ENCODE data around the gene RPP40.
"Not testable (repeated sequence)": the region's sequence is repeated elsewhere in the genome, so short reads cannot be mapped to it uniquely, and the experiment has no call there.

The RPP40 gene
- total RNA-seq, result 5.9 to 18.9 reads per million in 2 experiments

- DNase-seq (ENCODE audit: low read depth), result peak; percentile 98
These were observed at the start of gene RPP40 for GRCh38 chr6:5003604-5004372. TSS of gene RPP40 (minus strand) at chr6:5004037. CDS start at chr6:5004002, 35 bp downstream.

GRCh38 chr6:5053038-5053437 is 49.2 kb upstream of the RPP40 start:
- no peak for DNase-seq (ENCODE audit: low read depth)

- no peak for DNase-seq (ENCODE audit: low read depth)
These were observed 47.6 kb upstream of the RPP40 start for GRCh38 chr6:5051394-5051793.

- DNase-seq (ENCODE audit: low read depth), result no peak
These were observed 46.2 kb upstream of the RPP40 start for GRCh38 chr6:5050009-5050408.

- DNase-seq (ENCODE audit: low read depth), result no peak
These were observed 42.6 kb upstream of the RPP40 start for GRCh38 chr6:5046430-5046829.

DNA sequence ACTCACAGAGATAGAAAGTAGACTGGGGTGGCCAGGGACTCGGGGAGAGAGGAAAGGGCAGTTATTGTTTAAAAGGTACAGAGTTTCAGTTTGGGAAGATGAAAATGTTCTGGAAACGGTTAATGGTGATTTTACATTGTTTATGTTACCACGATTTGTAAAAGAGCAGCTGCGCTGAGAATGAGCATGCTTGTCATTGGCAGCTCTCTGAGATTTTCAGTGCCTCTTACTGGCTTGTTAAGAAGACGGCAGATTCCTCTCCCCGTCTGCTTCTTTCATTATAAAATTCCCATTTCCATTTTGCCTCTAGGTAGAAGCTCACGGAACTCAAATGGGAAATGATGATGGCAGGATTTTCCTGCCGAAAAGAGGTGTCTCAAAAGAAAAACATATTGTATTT is 41.6 kb upstream of the RPP40 start:
- no peak for DNase-seq (ENCODE audit: low read depth)

DNA sequence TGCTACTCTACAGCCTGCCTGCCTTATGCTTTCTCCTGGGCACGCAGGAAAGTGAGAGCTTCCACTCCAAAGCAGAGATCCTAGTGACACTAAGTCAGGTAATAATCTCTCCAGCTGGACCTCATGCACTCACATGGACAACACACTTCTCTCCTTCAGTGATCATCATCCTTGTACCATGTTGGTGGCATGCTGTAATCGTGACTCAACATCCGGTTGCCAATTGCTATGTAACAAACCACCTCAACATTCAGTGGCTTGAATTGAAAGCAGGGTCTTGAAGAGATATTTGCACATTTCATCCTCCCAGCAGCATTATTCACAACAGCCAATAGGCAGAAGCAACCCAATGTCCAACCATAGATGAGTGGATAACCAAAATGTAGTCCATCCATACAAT is 41.0 kb upstream of the RPP40 start:
- DNase-seq (ENCODE audit: low read depth), result no peak

- no peak for DNase-seq (ENCODE audit: low read depth)
These were observed 38.6 kb upstream of the RPP40 start for GRCh38 chr6:5042436-5042835.

GRCh38 chr6:5041955-5042354 is 38.1 kb upstream of the RPP40 start:
- no peak for DNase-seq (ENCODE audit: low read depth)

DNA sequence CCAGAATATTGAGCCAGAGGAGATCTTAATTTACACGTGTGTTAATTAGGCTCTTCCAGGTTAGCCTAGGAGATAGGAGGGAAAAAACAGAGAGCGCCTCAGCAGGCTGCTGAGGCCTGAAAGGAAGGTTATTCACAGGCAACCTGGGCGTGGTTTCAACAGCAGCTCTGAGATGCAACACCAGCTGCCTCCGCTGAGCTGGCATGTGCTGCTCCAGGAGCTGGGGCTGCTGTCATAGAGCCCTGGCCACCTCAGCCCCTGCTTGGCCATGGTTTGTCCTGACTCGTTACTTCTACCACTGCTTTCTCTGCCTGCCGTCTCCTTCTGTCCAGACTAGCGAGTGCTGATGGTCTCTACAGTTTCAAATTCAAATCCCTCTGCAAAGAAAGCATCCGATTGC is 32.4 kb upstream of the RPP40 start:
- no peak for DNase-seq (ENCODE audit: low read depth)

DNA sequence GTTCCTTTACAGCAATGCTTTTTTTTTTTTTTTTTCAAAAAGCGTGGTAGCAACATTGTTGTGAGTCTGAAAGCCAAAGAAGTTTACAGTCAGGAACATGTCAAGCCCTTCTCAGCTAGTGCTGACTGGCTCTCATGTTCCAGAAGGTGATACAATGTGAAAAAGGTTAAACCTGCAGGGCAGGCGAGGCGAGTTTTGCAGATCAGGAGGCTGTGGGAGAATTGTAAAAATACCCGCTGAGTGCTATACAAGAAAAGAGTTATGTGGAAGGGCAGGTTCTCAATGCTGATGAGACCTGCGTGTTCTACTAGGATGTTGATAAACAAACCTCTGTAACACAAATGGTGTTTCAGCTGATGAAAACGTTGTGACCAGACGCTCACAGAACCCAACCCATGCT is 30.9 kb upstream of the RPP40 start:
- no peak for DNase-seq (ENCODE audit: low read depth)

- DNase-seq (ENCODE audit: low read depth), result no peak
These were observed 30.5 kb upstream of the RPP40 start for GRCh38 chr6:5034328-5034727.

GRCh38 chr6:5033214-5033904 is 29.5 kb upstream of the RPP40 start:
- DNase-seq (ENCODE audit: low read depth), result not testable (repeated sequence)

GRCh38 chr6:5032706-5033105 is 28.9 kb upstream of the RPP40 start:
- DNase-seq (ENCODE audit: low read depth), result not testable (repeated sequence)

DNA sequence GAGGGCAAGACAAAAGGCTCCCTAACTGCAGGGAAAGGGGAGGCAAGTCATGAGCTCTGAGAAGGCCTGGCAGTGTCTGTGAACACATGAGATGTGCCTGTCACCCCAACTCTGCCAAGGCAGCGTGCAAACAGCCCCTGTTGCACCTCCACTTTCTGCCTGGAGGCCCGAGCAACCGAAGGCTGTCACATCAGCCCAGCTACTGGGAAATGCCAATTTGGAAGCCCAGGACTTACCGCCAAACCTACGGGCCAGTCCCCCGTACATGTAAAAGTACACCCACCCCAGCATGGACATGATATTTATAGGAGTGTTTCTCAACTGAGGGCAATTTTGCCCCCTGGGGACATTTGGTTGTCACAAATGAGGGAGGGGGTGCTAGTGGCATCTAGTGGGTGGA is 27.3 kb upstream of the RPP40 start:
- DNase-seq (ENCODE audit: low read depth), result no peak

GRCh38 chr6:5030596-5031136 is 26.8 kb upstream of the RPP40 start:
- DNase-seq (ENCODE audit: low read depth), result peak; percentile 40

DNA sequence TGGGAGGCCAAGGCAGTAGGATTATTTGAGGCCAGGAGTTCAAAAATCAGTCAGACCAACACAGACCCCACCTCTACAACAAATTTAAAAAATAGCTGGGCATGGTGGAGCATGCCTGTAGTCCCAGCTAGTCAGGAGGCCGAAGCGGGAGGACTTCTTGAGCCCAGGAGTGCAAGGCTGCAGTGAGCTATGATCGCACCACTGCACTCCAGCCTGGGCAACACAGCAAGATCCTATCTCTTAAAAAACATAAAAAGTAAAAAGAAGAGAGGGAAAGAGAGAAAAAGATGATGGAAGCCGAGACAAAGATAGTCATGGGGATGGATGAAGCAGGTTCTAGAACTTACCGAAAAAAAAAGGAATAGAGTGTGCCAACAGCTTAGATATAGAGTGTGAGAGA is 25.8 kb upstream of the RPP40 start:
- DNase-seq (ENCODE audit: low read depth), result no peak

GRCh38 chr6:5028921-5029320 is 25.1 kb upstream of the RPP40 start:
- DNase-seq (ENCODE audit: low read depth), result no peak

- no peak for DNase-seq (ENCODE audit: low read depth)
These were observed 24.5 kb upstream of the RPP40 start for GRCh38 chr6:5028301-5028700.

- no peak for DNase-seq (ENCODE audit: low read depth)
These were observed 22.3 kb upstream of the RPP40 start for GRCh38 chr6:5025911-5026819.

- no peak for DNase-seq (ENCODE audit: low read depth)
These were observed 20.1 kb upstream of the RPP40 start for GRCh38 chr6:5023923-5024322.

GRCh38 chr6:5020142-5020541 is 16.3 kb upstream of the RPP40 start:
- no peak for DNase-seq (ENCODE audit: low read depth)

All from T follicular helper cell (primary cell).